ENCODE measurements around the gene AKT3.

AKT3 gene

DNA sequence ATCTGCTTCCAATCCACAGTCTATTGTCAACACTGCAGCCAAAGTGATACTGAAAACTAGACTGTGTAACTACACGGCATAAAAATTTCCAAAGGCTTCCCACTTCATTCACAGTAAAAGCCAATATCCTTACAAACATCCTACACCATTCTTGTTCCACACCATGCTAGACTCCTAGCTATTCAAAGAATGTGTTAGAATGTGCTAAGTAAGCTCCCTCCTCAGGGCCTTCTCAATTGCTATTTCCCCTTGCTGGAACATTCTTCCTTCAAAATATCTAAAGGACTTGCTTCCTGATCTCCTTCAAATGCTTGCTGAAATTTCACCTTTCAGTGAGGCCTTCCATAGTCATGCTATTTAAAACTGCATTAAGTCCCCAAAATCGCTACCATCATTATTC lies 228.1 kb downstream of the AKT3 start:
- no peak for DNase-seq (ENCODE audit: low read depth)
- no peak overlapping the region for H3K4me3 ChIP-seq (ENCODE audit: control insufficient read depth, low read depth, low read length)
- TF ChIP-seq, protein P1, sequence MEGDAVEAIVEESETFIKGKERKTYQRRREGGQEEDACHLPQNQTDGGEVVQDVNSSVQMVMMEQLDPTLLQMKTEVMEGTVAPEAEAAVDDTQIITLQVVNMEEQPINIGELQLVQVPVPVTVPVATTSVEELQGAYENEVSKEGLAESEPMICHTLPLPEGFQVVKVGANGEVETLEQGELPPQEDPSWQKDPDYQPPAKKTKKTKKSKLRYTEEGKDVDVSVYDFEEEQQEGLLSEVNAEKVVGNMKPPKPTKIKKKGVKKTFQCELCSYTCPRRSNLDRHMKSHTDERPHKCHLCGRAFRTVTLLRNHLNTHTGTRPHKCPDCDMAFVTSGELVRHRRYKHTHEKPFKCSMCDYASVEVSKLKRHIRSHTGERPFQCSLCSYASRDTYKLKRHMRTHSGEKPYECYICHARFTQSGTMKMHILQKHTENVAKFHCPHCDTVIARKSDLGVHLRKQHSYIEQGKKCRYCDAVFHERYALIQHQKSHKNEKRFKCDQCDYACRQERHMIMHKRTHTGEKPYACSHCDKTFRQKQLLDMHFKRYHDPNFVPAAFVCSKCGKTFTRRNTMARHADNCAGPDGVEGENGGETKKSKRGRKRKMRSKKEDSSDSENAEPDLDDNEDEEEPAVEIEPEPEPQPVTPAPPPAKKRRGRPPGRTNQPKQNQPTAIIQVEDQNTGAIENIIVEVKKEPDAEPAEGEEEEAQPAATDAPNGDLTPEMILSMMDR (conservative IDR thresholded peaks at IDR 0.05; ENCODE audit: control insufficient read depth, insufficient read depth, low read depth, low read length), result no peak

DNA sequence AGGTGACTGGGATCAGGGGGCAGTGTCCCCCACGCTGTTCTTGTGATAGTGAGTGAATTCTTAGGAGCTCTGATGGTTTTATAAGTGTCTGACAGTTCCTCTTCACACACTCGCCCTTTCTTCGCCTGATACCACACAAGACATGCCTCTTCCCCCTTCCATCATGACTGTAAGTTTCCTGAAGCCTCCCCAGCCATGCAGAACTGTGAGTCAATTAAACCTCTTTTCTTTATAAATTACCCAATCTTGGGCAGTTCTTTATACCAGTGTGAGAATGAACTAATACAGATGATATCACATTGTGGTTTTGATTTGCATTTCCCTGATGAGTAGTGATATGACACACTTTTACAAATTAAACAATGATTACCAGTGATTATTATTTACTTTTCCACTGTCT lies 229.9 kb downstream of the AKT3 start:
- H3K4me3 ChIP-seq (ENCODE audit: control insufficient read depth, low read depth, low read length), result no peak overlapping the region
- TF ChIP-seq, protein P1 (conservative IDR thresholded peaks at IDR 0.05; ENCODE audit: control insufficient read depth, insufficient read depth, low read depth, low read length), result no peak
- DNase-seq (ENCODE audit: low read depth), result peak; percentile 34

DNA sequence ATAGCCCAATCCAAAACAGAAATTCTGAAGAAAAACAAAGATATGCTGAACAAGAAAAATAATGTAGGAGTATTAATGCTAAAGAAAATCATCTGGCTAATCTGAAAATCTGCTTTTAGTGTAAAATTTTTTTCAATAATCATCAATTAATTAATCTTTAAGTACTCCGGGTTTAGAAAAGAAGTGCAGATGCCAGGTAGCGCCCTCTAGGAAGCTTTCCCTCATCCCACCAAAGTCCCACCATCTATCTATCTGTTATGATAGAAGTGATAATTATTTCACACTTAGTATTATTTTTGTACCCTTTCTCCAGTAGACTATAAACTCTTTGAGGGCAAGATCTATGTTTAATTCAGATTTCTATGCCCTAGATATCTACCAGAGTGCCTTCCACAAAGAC lies 240.3 kb downstream of the AKT3 start:
- TF ChIP-seq, protein P1 (conservative IDR thresholded peaks at IDR 0.05; ENCODE audit: control insufficient read depth, insufficient read depth, low read depth, low read length), result no peak
- H3K4me3 ChIP-seq (ENCODE audit: control insufficient read depth, low read depth, low read length), result no peak overlapping the region
- DNase-seq (ENCODE audit: low read depth), result no peak

DNA sequence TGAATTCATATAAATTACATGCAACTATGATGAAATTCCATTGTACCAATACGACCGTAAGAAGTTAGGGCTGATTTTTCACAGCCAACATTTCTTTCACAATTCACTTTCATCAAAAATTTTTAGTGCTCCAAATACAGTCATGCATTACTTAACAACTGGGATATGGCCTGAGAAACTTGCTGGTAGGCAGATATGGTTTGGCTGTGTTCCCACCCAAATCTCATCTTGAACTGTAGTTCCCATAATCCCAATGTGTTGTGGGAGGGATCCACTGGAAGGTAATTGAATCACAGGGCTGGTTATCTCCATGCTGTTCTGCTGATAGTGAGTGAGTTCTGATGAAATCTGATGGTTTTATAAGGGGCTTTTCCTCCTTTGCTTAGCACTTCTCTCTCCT lies 244.4 kb downstream of the AKT3 start:
- no peak overlapping the region for H3K4me3 ChIP-seq (ENCODE audit: control insufficient read depth, low read depth, low read length)
- DNase-seq (ENCODE audit: low read depth), result peak; percentile 70
- TF ChIP-seq, protein P1 (conservative IDR thresholded peaks at IDR 0.05; ENCODE audit: control insufficient read depth, insufficient read depth, low read depth, low read length), result no peak

DNA sequence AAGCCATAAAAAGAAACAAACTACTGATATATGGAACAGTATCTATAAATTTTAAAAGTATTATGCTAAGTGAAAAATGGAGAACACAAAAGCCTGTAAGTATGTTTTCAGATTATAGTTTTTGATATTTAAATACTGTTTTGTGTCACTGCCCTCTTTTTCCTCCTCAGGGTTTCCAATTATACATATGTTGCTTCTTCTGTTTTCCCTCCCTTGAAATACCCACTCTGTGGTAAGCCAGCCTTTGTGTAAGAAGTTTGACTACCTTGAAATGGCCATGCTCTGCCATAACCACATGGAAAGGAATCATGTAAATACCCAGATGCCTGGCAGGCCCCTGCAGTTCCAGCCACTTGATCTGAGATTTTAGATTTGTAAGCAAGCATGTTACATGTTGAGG lies 248.3 kb downstream of the AKT3 start:
- DNase-seq (ENCODE audit: low read depth), result no peak
- TF ChIP-seq, protein P1 (conservative IDR thresholded peaks at IDR 0.05; ENCODE audit: control insufficient read depth, insufficient read depth, low read depth, low read length), result no peak
- H3K4me3 ChIP-seq (ENCODE audit: control insufficient read depth, low read depth, low read length), result no peak overlapping the region

DNA sequence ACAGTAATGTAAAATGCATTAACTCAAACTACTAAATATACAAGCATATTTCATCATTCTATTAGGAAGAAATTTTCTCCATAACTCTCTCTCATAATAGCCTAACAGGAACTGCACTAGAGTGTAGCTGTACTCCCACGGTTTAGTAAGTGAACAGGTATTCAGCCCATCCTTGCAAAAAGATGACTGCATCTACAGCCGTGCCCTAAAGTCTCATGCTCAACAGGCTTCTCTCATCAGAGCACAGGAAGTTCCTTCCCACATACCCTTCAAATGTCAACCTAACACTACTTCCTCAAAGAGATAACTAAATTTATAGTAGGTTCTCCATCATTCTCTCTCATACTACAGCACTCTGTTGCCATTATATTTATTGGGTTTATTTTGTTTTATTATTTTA lies 251.6 kb downstream of the AKT3 start:
- no peak overlapping the region for H3K4me3 ChIP-seq (ENCODE audit: control insufficient read depth, low read depth, low read length)
- TF ChIP-seq, protein P1 (conservative IDR thresholded peaks at IDR 0.05; ENCODE audit: control insufficient read depth, insufficient read depth, low read depth, low read length), result no peak
- peak; percentile 90 for DNase-seq (ENCODE audit: low read depth)

DNA sequence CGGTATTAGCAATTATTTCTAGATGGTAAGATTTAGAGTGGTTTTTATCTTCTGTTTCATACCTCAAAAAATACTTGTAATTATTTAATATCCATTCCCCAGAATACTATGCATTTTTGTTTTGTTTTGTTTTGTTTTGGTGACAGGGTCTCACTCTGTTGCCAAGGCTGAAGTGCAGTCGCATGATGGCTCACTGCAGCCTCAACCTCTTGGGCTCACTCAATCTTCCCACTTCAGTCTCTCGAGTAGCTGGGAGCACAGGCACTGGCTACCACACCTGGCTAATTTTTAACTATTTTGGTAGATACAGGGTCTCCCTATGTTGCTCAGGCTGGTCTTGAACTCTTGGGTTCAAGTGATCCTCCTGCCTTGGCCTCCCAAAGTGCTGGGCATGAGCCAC lies 252.7 kb downstream of the AKT3 start:
- DNase-seq (ENCODE audit: low read depth), result peak; percentile 17
- TF ChIP-seq, protein P1 (conservative IDR thresholded peaks at IDR 0.05; ENCODE audit: control insufficient read depth, insufficient read depth, low read depth, low read length), result no peak
- H3K4me3 ChIP-seq (ENCODE audit: control insufficient read depth, low read depth, low read length), result no peak overlapping the region

Measured in fibroblast of mammary gland (primary cell).